Endothelial cell (in vitro differentiated cells): ENCODE measurements around the gene RFT1. TPM values are rescaled to one million over a fixed set of nuclear protein-coding genes. Genes with fewer than 3 reads are reported as not detected.

ENCODE experiments used
- DNase-seq: peaks from one replicate; pipeline ENCODE4 v3.0.0; 2021; ENCODE audit warnings: low spot score
- H3K27ac Mint-ChIP-seq: one replicate; pipeline ENCODE4 v1.8.0; 2021; ENCODE audit warnings: mixed read lengths, inconsistent platforms; ENCODE audit not compliant: unreplicated experiment
- H3K27me3 Mint-ChIP-seq: one replicate; pipeline ENCODE4 v1.8.0; 2021; ENCODE audit warnings: mild to moderate bottlenecking, moderate library complexity, mixed read lengths, inconsistent platforms; ENCODE audit not compliant: unreplicated experiment
- H3K36me3 Mint-ChIP-seq: one replicate; pipeline ENCODE4 v1.8.0; 2021; ENCODE audit warnings: mild to moderate bottlenecking, low read depth, mixed read lengths, inconsistent platforms; ENCODE audit not compliant: unreplicated experiment
- H3K4me1 Mint-ChIP-seq: one replicate; pipeline ENCODE4 v1.8.0; 2021; ENCODE audit warnings: mild to moderate bottlenecking, mixed read lengths, inconsistent platforms; ENCODE audit not compliant: unreplicated experiment
- H3K4me3 Mint-ChIP-seq: one replicate; pipeline ENCODE4 v1.8.0; 2021; ENCODE audit warnings: mild to moderate bottlenecking, mixed read lengths, inconsistent platforms; ENCODE audit not compliant: unreplicated experiment
- H3K9me3 Mint-ChIP-seq: one replicate; pipeline ENCODE4 v1.8.0; 2021; ENCODE audit warnings: mixed read lengths, inconsistent platforms; ENCODE audit not compliant: unreplicated experiment
- CTCF ChIP-seq: fragments of 200-600 bp; sonication (generic); IDR thresholded peaks from one replicate; pipeline ENCODE4 v1.5.0; 2021; ENCODE audit warnings: antibody characterized with exemption; ENCODE audit not compliant: unreplicated experiment
- total RNA-seq: library from RNA; stranded (reverse); fragmentation: NEBNext Ultra II Directional; extraction: Animal tissue kit (Norgen Biotek cat#: 25700); gene quantifications from one replicate; pipeline ENCODE4 v1.2.1, GENCODE V29; 2021; ENCODE audit not compliant: unreplicated experiment

Gene RFT1
- total RNA-seq, 1 donor from 2014 or later = 21.1 TPM

- Mint-ChIP-seq H3K36me3 (peaks cover 3% of the 10 kb centered on the region), H3K4me1 (no peaks in the 10 kb centered on the region), H3K27me3 (peaks cover 4% of the 10 kb centered on the region), H3K27ac (no peak overlapping the region), H3K9me3 (no peaks in the 10 kb centered on the region), H3K4me3 (no peak overlapping the region)
- TF ChIP-seq CTCF = no peak
- no peak for DNase-seq
Observed at GRCh38 chr3:53146319-53146891, 16.2 kb upstream of the RFT1 start.

DNA sequence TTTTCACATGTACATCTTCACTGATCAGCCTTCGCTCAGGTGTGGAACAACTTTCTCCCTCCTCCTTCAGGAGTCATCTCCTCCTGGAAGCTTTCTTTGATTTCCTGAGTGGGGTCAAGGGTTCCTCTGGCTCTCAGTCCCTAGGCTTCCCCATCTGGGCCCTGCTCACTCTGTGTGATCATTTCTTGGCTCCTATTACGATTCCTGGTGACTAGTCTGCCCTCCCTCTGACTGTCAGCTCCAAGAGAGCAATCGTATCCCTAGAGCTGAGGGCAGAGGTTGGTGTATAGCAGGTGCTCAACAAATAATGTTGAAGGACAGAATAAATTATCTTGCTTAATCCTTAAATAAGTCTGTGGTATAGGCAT is 15.5 kb upstream of the RFT1 start:
- no peak overlapping the region for H3K27ac Mint-ChIP-seq
- no peak for TF ChIP-seq CTCF
- no peak overlapping the region for H3K4me3 Mint-ChIP-seq
- peaks cover under 1% of the 10 kb centered on the region for H3K36me3 Mint-ChIP-seq
- no peaks in the 10 kb centered on the region for H3K9me3 Mint-ChIP-seq
- peaks cover 4% of the 10 kb centered on the region for H3K27me3 Mint-ChIP-seq
- DNase-seq = no peak
- H3K4me1 Mint-ChIP-seq = no peaks in the 10 kb centered on the region

DNA sequence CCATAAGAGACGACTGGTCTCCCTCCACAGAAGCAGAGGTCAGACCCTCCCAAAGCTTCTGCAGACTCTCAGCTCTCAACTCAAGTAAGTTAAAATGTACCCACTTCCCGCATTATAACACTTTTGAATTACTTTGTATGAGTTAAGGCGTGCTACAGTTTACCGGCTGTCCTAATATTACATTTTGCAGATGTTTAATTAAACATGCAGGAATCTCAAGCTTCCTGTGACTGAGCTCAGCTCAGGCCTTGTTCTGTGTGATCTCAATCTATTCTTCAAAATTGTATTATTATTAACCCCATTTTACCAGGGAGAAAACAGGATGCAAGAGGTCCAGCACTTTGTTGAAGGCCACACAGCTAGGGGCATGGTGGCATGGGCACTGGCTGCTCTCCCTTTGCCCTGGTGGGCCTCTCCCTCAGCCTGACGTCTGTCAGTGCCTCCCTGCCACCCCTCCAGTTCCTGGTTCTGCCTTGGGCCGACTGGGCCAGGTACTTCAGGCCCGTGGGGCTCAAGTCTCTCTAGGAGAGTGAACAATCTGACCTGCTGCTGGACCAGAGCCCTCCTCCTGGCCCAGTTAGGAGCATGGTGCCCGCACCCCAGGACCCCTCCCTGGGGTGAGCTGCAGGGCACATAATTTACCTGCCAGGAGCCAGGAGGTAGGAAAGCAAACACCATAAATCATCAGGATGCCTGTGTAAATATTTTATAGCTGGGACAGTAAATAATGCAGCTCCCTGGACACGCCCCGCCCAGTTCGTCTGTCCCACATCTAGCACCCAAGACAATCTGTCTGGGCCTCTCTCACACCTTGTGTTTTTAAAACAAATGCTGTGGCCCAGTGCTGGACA is 14.9 kb upstream of the RFT1 start:
- no peak for DNase-seq
- peaks cover 10% of the 10 kb centered on the region for H3K27me3 Mint-ChIP-seq
- H3K4me3 Mint-ChIP-seq = no peak overlapping the region
- no peaks in the 10 kb centered on the region for H3K9me3 Mint-ChIP-seq
- no peaks in the 10 kb centered on the region for H3K4me1 Mint-ChIP-seq
- H3K27ac Mint-ChIP-seq = no peak overlapping the region
- H3K36me3 Mint-ChIP-seq = no peaks in the 10 kb centered on the region
- TF ChIP-seq CTCF = no peak

GRCh38 chr3:53144446-53144845 is 14.2 kb upstream of the RFT1 start:
- no peak for TF ChIP-seq CTCF
- no peak for DNase-seq
- no peaks in the 10 kb centered on the region for H3K36me3 Mint-ChIP-seq
- no peak overlapping the region for H3K4me3 Mint-ChIP-seq
- no peak overlapping the region for H3K27ac Mint-ChIP-seq
- peaks cover 10% of the 10 kb centered on the region for H3K27me3 Mint-ChIP-seq
- no peaks in the 10 kb centered on the region for H3K4me1 Mint-ChIP-seq
- H3K9me3 Mint-ChIP-seq = no peaks in the 10 kb centered on the region

GRCh38 chr3:53142986-53143385 is 12.8 kb upstream of the RFT1 start:
- Mint-ChIP-seq H3K9me3 (no peaks in the 10 kb centered on the region), H3K27ac (no peak overlapping the region), H3K4me3 (no peak overlapping the region), H3K4me1 (no peaks in the 10 kb centered on the region), H3K36me3 (no peaks in the 10 kb centered on the region), H3K27me3 (peaks cover 14% of the 10 kb centered on the region)
- no peak for DNase-seq
- no peak for TF ChIP-seq CTCF
